NCI-H460 (cell line): ENCODE data around the gene RADX. TPM values are rescaled to one million over a fixed set of nuclear protein-coding genes. Genes with fewer than 3 reads are reported as not detected.

Experiments used
- DNase-seq: peaks from one replicate; pipeline ENCODE4 v3.0.0-alpha.2; 2016; ENCODE audit warnings: low read depth; ENCODE audit errors: extremely low read depth
- small RNA-seq, 2 experiments: library from RNA; depleted of rRNA; stranded (forward); fragments of <200 nt; gene quantifications; one replicate each; pipeline ENCODE3, GENCODE V24; 2014
- total RNA-seq: library from RNA; depleted of rRNA; stranded (reverse); fragments of >200 nt; shearing (Covaris generic); gene quantifications from 2 replicates; pipeline ENCODE4 v1.2.3, GENCODE V29; 2014; rRNA removed

The RADX gene
- total RNA-seq, 1 experiment from 2014 or later = 7.7 TPM

DNA sequence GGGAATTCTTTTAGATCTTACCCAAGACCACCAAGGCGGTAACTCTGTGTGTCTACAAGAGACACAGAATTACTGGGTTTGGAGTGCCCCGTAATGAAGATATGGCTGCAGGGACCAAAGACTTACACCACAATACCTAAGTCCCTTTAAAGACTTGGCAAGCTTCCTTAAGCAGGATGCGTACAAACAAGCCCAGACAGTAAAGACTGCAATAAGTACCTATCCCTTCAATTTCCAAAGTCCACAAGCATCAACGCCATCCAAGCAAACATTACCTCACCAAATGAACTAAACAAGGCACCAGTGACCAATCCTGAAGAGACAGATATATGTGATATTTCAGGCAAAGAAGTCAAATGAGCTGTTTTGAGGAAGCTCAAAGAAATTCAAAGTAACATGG is 72.4 kb downstream of the RADX start:
- DNase-seq = no peak

DNA sequence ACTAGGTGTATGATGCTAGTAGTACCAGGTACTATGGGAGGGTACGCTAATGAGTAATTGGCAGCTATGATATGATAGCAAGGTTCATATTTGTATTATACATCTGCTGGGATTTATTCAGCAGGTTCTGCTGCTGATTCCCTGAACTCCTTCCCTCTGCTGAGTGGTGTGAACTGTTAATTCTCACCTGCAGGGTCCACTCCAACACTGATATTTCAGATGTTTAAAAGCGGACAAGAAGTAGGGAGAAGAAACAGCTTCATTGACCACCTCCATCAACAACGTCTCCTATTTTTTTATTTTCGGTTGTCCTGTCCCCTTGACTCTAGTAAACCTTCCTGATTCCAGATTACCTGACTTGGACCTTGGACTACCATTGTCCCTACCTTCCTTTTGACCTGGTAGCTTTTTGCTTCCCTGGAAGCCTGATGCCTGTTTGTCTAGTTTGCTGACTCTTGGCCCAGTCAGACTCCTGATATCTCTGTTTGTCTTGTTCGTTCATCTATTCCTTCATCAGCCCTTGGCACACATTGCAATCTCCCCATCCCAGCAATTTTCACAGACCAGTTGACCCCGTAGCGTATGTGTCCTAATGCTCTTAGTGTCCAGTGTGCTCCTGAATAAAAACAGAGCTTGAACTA is 80.8 kb downstream of the RADX start:
- no peak for DNase-seq

DNA sequence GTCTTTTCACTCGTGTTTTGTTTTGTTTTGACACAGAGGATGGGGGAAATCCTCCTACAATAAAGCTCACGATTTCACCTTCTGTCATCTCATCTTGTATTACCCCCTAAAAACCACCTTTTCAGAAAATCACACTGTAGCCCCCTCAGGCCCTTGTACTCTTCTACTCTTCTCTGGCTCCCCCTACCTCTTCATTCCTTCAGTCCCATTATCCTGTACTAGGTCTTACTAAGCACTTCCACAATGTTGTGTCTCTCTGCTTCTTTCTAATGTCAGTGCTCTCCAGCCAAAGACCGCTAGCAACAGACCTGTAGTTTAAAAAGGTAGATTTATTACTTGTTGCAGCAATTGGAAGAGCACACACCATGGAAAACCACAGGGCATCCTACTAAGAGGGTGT is 84.7 kb downstream of the RADX start:
- DNase-seq = no peak

DNA sequence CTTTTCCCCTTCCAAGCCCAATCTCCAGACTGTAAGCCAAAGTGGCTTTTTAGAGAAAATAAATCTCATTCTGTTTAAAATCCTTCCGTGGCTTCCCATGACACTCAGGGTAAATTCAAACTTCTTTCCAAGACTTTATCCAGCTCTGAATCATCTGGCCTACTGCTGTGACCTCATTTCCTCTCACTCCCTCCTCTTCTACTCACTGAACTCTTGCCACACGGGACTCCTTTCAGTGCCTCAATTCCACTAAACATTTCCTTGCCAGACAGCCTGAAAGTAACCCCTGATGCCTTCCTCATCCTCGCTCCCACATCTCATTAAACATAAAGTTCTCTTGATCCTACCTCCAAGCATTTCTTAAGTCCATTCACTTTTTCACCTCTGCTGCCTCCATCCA is 86.9 kb downstream of the RADX start:
- DNase-seq = no peak

DNA sequence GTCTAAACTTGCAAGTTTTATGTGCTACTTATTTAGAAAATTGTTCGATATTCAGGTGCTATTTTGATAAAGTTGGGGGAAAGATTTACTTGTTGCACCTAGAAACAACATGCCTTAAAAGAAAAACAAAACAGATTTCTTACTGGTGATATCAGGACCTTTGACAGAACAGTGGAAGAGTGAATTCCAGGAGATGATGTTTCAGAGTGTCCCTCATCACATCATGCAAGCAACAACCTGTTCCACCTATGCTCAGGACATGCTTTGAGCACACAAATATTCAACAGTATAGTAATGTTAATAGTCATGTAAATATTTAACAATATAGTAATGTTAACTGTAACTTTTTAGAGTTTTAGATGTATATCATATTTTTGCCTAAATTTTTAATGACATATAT is 90.9 kb downstream of the RADX start:
- no peak for DNase-seq

DNA sequence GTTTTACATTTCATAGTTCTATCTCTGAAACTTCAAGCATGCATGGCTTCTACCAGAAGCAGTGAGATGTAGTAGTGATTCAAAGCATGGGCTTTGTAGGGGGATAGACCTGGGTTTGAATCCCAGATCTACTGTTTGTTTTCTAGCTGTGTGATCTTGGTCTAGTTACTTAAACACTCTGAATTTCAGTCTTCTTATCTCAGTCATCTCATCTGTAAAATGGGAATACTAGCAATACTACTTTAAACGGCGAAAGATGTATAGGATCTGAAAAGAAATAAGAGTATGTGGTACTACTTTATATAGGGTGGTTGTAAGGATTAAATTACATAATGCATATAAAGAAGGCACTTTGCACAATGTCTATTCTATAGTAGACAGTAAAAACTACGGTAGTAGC is 94.7 kb downstream of the RADX start:
- DNase-seq = no peak

DNA sequence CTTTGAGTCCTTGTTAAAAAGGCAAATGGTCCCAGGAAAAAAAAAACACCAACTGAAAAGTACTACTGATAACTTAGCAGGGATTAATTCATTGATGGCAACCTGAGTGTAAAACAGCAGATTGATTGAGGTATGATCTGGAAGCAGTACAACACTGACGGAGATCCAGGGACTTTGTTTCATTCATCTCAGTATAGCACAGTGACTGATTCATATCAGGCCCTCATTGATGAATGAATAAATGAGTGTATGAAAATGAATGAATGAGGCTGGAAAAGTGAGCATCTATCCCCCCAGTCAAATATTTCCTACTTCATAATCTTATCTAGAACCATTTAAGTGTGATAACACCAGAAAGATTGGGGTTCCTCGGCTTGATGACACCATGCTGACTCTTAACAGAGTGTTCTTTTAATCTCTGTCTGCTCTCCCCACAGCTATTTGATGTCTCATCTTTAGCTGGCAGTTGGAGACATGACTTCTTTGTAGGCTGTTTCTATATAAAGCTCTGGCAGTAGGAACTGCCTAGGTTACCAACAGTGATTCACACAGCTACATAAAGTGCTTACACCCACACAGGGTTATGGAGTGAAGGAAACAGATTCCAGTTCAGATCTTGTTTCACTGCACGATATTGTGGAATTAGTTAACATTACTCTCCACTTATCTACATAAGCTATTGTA is 96.1 kb downstream of the RADX start:
- peak; percentile 34 for DNase-seq

DNA sequence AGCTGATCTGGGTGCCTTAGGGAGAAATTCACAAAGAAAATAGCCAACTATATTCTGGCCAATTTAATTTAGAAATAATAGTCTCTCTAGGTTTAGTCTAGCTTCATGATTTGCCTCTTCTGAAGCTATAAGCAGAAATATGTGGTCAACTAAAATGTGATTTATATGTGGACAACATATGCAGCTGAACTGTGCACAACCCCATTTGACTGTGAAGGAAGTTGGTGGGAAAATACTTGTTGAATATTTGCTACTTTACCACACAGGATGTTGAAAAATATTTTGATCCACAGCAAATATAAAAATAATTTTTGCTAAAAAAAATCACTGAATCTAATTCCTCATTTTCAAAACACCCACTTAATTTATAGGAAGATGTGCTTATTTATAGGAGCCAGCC is 99.0 kb downstream of the RADX start:
- no peak for DNase-seq

DNA sequence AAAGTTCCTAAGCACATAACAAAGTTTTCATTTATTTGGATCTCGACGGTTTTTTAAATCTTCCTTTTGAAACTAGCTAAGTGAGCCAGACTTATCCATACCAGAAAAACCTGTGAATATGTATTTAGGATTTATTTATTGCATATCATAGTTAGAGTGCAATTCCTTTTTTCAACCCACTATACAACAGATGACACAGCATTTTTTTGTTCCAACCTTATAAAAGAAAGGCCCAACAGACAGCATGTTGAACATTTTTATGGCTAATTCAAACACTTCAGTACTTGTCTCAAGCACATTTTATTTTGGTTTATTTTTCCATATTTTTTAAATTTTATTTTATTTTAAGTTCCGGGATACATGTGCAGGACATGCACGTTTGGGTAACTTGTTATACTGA is 99.6 kb downstream of the RADX start:
- no peak for DNase-seq

DNA sequence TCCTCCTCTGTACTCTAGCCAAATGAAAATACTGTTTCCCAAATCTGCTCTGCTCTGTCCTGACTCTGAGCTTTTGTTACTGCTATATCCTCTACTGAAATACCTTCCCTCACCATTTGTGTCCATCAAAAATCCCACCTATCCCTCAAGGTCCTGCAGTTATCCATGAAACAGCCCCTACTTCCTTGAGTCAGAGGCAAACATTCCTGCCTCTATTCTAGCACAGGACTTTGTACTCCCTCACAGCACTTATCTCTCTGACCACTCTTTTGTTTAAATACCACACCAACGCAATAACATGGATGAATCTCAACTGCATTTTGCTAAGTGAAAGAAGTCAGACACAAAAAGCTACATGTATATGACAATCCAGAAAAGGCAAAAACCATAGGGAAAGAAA is 104.2 kb downstream of the RADX start:
- DNase-seq = no peak

DNA sequence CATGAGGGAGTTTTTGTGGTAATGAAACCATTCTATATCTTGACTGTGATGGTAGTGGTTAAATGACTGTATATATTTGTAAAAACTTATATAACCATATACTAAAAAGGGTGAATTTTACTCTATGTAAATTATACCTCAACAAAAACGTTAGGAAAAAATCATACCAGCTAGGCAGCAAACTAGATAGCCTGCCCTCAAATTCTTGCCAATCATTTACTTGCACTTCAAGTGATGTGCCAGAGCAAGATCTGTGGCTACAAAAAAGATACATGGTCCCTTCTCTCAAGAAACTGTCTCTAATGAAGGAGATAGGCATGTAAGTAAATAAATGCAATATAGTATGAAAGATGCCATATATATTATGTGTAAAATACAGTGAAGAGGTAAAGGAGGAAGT is 104.7 kb downstream of the RADX start:
- no peak for DNase-seq

DNA sequence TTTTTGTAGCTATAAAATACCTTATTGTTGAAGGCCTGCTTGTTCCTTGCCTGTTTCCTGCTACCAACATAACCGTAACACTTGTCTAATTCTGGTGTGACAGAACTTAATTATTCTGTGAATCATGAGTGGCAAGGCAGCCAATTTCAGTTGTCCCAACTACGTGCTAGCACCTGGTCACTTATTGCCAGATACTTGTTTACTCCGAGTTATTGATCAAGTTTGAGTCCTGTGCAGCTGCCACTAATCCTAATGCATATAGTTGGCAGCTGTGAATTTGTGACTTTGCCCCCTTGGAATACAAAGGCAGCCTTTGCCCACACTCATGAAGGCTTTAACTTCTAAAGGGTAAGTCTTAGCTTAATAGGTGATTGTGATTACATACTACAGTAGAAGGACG is 106.9 kb downstream of the RADX start:
- no peak for DNase-seq

DNA sequence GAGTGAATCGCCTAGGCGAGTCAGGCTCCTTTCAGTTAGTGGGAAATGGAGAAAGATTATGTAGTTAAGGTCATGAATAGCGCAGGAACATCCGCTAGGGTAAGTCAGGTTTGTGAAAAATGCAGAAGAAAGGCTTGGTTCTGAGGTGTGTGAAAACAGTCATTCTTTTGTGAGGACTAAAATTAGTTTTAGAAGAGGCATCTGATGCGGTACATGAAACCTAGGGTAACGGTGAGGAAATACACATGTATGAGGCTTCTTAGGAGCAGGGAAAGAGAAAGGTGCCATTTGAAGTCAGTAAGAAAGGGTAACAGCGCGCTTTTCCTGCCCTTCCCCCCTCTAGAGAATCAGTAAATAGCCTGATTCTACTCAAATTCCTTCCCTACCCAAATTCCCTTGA is 114.2 kb downstream of the RADX start:
- no peak for DNase-seq

DNA sequence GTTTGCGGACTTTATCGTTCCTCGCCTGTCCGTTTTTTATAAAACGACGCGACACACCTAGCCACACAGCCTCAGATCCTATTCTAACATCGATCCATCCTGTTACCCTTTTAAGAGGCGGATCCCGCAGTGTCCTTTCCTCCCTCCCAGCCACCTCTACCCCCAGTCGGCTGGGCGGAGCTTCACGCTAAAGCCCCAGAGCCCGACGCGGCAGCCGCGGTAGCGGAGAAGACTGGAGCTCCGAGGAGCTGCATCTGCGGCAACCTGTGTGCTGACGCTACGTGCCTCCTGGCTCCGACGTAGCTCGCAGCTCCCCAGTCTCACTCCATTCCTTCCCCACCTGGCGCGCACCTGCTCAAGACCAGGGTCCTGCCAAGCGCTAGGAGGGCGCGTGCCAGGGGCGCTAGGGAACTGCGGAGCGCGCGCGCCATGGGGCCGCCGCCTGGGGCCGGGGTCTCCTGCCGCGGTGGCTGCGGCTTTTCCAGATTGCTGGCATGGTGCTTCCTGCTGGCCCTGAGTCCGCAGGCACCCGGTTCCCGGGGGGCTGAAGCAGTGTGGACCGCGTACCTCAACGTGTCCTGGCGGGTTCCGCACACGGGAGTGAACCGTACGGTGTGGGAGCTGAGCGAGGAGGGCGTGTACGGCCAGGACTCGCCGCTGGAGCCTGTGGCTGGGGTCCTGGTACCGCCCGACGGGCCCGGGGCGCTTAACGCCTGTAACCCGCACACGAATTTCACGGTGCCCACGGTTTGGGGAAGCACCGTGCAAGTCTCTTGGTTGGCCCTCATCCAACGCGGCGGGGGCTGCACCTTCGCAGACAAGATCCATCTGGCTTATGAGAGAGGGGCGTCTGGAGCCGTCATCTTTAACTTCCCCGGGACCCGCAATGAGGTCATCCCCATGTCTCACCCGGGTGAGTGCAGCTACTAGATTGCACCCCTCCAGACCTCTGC is 115.0 kb downstream of the RADX start, which contains the start of gene RNF128:
RNF128 (plus strand) TSS at position 217 of the 953 bp plus-strand sequence; CDS start at position 430, 213 bp downstream.
- DNase-seq = peak; percentile 19

DNA sequence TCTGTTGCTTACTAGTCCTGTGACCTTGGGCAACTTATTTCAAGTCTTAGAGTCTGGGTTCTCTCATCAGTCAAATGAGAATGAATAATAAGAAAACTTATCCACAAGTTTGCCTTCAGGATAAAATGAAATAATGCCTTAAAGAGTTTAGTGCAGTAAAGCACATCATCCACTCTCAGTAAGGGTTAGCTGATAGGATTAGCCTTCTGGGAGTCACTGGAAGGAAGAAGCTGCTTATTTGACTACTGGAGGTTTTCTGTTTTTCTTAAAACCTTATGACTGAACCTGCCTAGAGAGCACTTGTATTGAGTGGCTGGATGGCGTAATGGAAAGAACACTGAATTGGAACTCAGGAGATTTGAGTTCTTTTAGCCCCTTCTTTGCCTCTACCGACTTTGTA is 116.6 kb downstream of the RADX start:
- DNase-seq = no peak

Small RNA genes lying within 50 kb of the gene (small RNA-seq; reads per million reads assigned to genes)
- gene AL590808.1 (0 reads per million in 2 experiments), gene MIR548AN (0 to 0.18 reads per million in 2 experiments)

Other genes starting within 250 kb of the RADX start
- 0.12 TPM in 1 of 2 replicates, not detected in the other for gene RNF128, start 114.7 kb downstream of the RADX start, total RNA-seq
- gene TBC1D8B, start 190.7 kb downstream of the RADX start, total RNA-seq = 3.0 and 3.6 TPM in 2 replicates